ENCODE measurements around the gene TPT1.
"Not testable (repeated sequence)": the region's sequence is repeated elsewhere in the genome, so short reads cannot be mapped to it uniquely, and the experiment has no call there.

The TPT1 gene

GRCh38 chr13:45302507-45302906, 38.5 kb downstream of the TPT1 start:
- no peak for DNase-seq (ENCODE audit: low read depth)

- no peak for DNase-seq (ENCODE audit: low read depth)
Observed at GRCh38 chr13:45301263-45301662, 39.7 kb downstream of the TPT1 start.

- DNase-seq (ENCODE audit: low read depth), result no peak
Observed at GRCh38 chr13:45300190-45300985, 40.6 kb downstream of the TPT1 start.

GRCh38 chr13:45299194-45299593, 41.8 kb downstream of the TPT1 start:
- no peak for DNase-seq (ENCODE audit: low read depth)

GRCh38 chr13:45298550-45298949, 42.4 kb downstream of the TPT1 start:
- DNase-seq (ENCODE audit: low read depth), result not testable (repeated sequence)

- DNase-seq (ENCODE audit: low read depth), result no peak
Observed at GRCh38 chr13:45298206-45298505, 42.8 kb downstream of the TPT1 start.

GRCh38 chr13:45297456-45298205, 43.4 kb downstream of the TPT1 start:
- DNase-seq (ENCODE audit: low read depth), result no peak

- no peak for DNase-seq (ENCODE audit: low read depth)
Observed at GRCh38 chr13:45296259-45296658, 44.7 kb downstream of the TPT1 start.

GRCh38 chr13:45295536-45295935, 45.4 kb downstream of the TPT1 start:
- no peak for DNase-seq (ENCODE audit: low read depth)

- DNase-seq (ENCODE audit: low read depth), result peak; percentile 40
Observed at GRCh38 chr13:45292176-45292575, 48.8 kb downstream of the TPT1 start.

- no peak for DNase-seq (ENCODE audit: low read depth)
Observed at GRCh38 chr13:45289936-45290563, 50.9 kb downstream of the TPT1 start.

Measured in ELR (cell line).